NB4 (cell line): Measurements from ENCODE around the gene OLFM1.

Experiments
- POLR2A ChIP-seq: IDR thresholded peaks from 2 replicates; pipeline ENCODE4 v1.6.1; 2011; ENCODE audit warnings: mild to moderate bottlenecking; ENCODE audit not compliant: insufficient read length; ENCODE audit errors: extremely low read depth
- TF ChIP-seq, protein P1 (sequence below): IDR thresholded peaks from one replicate; pipeline ENCODE4 v1.5.1; 2012; ENCODE audit warnings: low read depth, low read length

DNA sequence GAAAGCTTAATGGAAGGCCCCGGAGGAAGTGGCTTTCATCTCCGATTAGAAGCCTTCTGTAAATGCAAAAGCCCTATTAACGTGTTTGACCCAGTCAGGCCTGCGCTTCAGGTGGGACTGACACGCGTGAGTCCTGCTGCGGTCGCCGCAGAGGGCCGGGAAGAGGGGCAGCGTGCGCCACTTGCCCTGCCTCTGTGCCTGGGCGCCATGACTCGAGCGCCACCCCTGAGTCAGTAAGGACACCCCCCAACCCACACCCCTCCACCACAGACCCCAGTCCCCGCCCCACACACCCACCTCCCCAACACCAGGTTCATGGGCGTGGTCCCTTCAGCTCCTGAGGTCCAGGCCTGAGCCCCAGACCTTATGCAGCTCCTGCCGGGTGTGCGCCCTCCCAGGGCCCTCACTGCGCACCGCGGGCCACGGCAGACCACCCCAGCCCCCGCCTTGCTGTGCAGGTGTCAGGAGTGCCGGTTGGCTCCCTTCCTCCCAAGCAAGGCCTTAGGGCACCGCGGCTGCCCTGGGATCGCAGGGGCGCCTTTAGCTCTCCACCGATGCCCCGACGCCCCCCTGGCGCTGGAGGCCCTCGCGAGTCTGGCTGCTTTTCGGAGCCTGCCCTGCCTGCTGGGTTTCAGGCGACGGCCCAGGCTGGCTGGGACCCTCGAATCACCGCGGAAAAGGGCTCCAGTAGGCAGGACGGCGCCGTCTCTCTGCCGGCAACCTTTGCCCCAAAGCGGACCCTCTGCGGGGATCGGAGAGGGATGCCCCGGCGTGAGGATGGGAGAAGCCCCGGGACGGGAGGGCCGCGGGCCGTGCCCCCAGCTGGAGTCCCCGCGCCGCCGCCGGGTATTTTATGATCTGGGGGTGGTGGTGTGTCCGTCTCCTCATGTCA is 625 bp upstream of the OLFM1 start:
- TF ChIP-seq, protein P1, sequence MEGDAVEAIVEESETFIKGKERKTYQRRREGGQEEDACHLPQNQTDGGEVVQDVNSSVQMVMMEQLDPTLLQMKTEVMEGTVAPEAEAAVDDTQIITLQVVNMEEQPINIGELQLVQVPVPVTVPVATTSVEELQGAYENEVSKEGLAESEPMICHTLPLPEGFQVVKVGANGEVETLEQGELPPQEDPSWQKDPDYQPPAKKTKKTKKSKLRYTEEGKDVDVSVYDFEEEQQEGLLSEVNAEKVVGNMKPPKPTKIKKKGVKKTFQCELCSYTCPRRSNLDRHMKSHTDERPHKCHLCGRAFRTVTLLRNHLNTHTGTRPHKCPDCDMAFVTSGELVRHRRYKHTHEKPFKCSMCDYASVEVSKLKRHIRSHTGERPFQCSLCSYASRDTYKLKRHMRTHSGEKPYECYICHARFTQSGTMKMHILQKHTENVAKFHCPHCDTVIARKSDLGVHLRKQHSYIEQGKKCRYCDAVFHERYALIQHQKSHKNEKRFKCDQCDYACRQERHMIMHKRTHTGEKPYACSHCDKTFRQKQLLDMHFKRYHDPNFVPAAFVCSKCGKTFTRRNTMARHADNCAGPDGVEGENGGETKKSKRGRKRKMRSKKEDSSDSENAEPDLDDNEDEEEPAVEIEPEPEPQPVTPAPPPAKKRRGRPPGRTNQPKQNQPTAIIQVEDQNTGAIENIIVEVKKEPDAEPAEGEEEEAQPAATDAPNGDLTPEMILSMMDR, result no peak
- no peak for TF ChIP-seq POLR2A
